H54 (cell line): ENCODE results near the gene TMEM19.

Experiments used
- DNase-seq: peaks from one replicate; pipeline ENCODE4 v3.0.0; 2011; ENCODE audit warnings: low spot score, mixed read lengths; ENCODE audit not compliant: insufficient read length
- FAIRE-seq: peaks from 3 replicates; lab custom pipeline; 2011; peaks lifted over from hg19 to GRCh38; lab: Jason Lieb, UNC
- POLR2A ChIP-seq: IDR thresholded peaks from 2 replicates; pipeline ENCODE4 v1.6.1; 2011; ENCODE audit warnings: low read depth, mild to moderate bottlenecking, low read length

Gene TMEM19

DNA sequence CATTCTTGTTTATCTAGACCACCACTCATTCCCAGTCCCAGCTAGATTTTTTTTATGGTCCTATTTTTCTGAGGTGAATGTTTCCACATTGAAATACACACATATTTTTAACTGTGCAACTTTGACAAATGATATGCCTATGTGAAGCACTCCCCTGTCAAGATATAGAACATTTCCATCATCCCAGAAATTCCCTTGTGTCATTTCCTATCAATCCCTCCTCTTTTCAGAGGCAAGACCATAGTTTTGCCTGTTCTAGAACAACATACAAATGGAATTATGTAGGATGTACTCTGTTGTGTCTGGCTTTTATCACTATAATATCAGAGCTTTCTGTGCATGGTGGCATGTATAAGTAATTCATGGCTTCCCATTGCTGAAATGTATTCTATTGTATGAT, 32.7 kb downstream of the TMEM19 start:
- FAIRE-seq: no peak
- no peak for TF ChIP-seq POLR2A
- no peak for DNase-seq

DNA sequence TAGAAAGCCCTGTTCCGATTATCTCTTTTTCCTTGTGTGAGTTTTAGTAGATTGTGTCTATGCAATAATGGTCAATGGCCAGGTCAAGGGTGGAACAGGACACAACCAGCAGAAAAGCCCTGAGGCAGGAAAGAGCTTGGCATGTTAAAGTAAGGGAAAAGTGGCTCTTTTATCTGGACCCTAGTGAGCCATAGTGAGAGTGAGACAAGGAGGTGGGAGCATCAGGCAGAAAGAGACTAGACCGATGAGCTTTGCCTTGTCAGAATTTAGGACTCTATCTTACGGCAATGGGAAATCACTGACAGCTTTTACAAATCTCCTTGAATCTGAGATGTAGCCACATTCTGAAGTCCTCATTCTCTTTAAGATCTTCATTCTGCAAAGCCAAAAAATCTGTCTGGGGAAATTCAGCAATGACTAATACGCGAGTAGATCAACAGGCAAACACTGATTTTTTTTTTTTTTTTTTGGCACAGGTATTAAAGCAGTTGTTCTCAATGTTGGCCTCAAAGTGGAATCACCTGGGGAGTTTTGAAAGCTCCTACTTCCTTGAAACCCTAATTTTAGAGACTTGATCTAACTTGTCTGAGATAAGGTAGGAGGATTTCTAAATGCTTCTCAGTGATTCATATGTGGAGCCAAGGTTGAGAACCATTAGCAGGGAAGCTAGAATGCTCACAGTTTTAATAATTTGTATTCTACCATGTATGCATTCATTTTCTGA, 33.9 kb downstream of the TMEM19 start:
- FAIRE-seq (peak; percentile 52), DNase-seq (no peak)
- TF ChIP-seq POLR2A: no peak

DNA sequence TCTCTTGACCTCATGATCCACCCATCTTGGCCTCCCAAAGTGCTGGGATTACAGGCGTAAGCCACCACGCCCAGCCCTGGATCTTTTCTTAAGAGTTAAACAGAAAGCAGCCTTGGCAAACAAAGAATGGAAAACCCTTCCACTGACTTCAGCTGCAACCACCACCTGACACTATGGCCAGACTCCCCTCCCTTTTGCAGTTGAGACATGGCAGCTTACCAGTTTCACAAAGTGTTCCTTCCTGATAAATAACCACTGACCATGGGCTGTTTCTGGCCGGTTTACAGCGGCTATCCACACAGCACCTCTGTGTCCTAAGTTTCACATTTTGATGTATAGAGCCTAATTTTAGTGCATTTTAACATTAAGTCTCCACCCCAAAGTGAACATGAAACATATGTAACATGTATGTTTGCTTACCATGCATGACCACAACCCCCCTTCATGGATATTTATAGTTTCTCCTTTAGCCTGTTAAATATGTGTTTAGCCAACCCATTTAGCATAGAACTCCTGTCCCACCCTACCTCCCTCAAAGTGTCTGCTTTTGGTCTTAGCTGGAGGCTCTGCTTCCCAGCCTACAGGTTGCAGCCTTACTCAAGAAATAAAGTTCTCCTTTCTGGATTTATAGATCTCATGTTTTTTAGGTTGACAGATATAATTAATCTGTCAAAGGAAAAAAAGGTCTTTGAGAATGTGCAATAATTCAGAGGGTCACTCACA, 36.1 kb downstream of the TMEM19 start:
- FAIRE-seq (no peak), DNase-seq (no peak)
- TF ChIP-seq POLR2A: no peak

DNA sequence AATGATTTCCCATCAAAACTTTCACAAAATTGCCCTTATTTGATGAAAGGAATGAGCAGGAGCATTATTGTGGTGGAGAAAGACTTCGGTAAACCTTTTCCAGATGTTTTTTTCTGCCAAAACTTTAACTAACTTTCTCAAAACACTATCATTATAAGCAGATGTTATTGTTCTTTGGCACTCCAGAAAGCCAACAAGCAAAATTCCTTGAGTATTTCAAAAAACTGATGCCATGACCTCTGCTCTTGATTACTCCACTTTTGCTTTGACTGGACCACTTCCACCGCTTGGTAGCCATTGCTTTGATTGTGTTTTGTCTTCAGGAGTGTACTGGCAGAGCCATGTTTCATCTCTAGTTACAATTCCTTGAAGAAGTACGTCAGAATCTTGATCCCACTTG, 39.1 kb downstream of the TMEM19 start:
- DNase-seq (no peak), FAIRE-seq (no peak)
- no peak for TF ChIP-seq POLR2A

- no peak for TF ChIP-seq POLR2A
- FAIRE-seq (no peak), DNase-seq (no peak)
Measured at GRCh38 chr12:71726548-71726947, 40.7 kb downstream of the TMEM19 start.

DNA sequence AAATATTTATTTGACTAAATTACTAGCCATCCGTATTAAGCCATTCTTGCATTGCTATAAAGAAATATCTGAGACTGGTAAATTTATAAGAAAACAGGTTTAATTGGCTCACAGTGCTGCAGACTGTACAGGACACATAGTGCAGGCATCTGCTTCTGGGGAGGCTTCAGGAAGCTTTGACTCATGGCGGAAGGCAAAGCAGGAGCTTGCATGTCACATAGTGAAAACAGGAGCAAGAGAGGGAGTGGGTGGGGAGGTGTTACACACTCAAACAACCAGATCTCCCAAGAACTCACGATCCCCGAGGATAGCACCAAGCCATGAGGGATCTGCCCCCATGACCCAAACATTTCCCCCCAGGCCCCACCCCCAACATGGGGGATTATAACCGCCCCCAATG, 42.1 kb downstream of the TMEM19 start:
- TF ChIP-seq POLR2A: no peak
- FAIRE-seq: no peak
- DNase-seq: no peak

GRCh38 chr12:71730936-71731335, 45.1 kb downstream of the TMEM19 start:
- FAIRE-seq (no peak), DNase-seq (no peak)
- no peak for TF ChIP-seq POLR2A

- no peak for TF ChIP-seq POLR2A
- peak; percentile 39 for DNase-seq
- peak; percentile 85 for FAIRE-seq
Measured at GRCh38 chr12:71731439-71732356, 45.8 kb downstream of the TMEM19 start.

DNA sequence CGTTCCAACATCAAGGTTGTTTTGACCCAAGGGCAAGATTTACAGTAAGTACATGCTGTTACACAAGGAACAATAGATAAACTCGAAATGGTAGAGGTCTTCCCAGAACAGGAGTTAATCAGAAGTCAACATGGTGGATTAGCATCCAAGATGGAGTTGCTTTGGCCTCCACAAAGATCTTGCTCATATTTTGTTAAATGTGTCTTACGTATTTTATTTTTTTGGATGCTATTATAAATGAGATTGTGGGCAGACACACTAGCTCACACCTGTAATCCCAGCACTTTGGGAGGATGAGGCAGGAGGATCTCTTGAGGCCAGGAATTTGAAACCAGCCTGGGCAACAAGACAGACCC, 46.5 kb downstream of the TMEM19 start:
- DNase-seq (no peak), FAIRE-seq (no peak)
- TF ChIP-seq POLR2A: no peak

DNA sequence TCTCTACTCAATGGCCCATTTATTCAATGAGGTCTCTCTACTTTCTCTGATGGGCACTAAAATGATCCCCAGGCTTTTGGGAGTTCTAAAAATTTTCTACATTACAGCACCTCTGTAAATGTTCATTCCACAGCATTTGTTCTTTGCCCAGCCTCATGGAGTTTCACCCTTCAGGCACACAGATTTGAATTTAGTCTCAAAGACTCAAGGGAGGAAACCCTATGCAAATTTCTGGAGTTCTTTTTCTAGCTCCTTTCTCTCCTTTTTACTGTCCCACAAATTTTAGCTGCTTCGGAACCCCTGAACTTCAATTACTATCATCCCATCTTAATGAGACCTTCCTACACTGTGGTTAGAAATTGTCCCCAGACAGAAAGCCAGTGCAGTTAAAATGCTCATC, 51.3 kb downstream of the TMEM19 start:
- no peak for FAIRE-seq
- no peak for DNase-seq
- no peak for TF ChIP-seq POLR2A

DNA sequence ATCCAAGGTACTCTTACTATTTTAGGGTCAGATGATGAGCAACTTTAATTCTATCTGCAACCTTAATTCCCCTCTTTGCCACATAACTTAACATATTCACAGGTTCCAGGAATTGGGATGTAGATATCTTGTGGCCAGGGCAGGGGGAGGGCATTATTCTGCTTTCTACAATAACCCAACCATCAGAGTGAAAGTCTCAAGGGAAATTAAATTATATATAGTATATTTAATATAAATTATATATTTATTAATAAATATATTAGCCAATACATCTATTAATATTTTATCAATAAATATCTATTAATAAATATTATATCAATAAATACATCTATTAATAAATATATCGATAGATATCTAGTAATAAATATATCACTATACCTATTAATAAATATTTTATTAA, 57.1 kb downstream of the TMEM19 start:
- TF ChIP-seq POLR2A: no peak
- FAIRE-seq (no peak), DNase-seq (no peak)

DNA sequence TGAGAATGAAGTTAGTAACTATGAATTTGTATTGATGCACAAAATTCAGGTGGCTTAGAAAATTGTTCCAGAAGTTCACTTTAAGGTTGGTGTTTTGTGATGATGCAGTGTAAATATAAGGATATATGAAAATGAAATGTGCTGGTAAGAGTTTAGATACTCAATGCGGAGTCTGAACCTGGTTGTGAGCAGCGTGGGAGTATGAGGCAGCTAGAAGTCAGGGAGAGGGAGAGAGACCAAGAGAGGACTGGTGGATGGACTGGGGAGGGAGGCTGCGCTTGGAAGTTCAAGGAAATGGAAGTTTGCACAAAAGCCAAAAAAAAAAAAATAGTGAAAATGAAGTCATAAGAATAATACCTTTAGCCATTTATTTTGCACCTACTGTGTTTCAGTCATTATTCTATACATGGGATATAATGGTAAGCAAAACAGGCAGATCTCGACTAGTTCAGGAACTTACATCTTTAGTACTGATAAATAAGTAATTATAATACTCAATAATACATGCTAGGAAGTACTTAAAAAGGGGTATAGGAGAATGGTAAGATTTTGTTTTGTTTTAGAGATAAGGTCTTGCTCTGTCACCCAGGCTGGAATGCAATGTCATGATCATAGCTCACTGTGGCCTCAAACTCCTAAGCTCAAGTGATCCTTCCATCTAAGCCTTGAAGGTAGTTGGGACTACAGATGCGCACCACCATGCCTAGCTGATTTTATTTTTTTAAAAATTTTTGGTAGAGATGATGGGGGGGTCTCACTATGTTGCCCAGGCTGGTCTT, 58.8 kb downstream of the TMEM19 start:
- DNase-seq (no peak), FAIRE-seq (no peak)
- no peak for TF ChIP-seq POLR2A

DNA sequence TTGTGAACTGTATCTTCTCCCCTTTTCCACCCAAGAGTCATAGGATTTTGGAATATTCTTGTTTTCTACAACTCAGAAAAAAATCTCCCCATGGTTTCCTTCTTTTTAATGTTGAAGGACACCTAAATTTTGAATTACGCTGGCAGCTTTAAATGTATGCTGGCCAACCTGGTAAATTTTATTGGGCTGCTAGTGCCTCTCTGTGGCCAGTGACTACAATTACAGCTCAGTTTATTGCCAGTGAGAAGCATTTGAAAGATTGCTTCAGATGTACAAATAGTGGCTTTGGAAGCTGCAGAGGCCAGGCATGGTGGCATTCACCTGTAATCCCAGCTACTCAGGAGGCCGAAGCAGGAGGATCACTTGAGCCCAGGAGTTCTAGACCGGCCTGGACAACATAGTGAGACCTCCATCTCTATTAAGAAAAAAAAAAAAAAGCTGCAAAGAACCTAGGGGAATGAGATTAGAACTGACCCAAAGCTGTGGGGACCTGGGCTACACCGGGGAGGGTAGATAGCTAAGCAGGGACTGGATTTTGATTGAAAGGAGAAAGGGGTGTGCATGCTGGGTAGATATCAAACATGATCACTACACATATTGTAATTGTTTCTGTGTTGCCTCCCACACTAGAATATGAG, 61.2 kb downstream of the TMEM19 start:
- no peak for TF ChIP-seq POLR2A
- DNase-seq: peak; percentile 15
- FAIRE-seq: peak; percentile 95
